H1 (cell line): ENCODE data around the gene CADM2. TPM values are rescaled to one million over a fixed set of nuclear protein-coding genes. Genes with fewer than 3 reads are reported as not detected.

Source experiments
- CTCF ChIA-PET: fragments of 300-600 bp; sonication (Branson Sonifier 250); formaldehyde crosslinking; loops from one replicate; lab custom pipeline; 2021; ENCODE audit not compliant: partially characterized antibody; lab: Charles Lee
- POLR2A ChIA-PET: fragments of 300-600 bp; sonication (Branson Sonifier 250); formaldehyde crosslinking; loops from one replicate; lab custom pipeline; 2021; ENCODE audit warnings: inconsistent platforms; ENCODE audit not compliant: partially characterized antibody; lab: Charles Lee
- DNase-seq, 2 experiments: peaks; one replicate each; pipeline versions ENCODE4 v3.0.0 to v3.0.0-alpha.2; 2010 to 2022; ENCODE audit warnings: low spot score in 2 of 2, low read depth in 1 of 2, mixed read lengths in 1 of 2
- FAIRE-seq: peaks from 2 replicates; lab custom pipeline; 2011; peaks lifted over from hg19 to GRCh38; lab: Jason Lieb, UNC
- H2AFZ ChIP-seq: 2 replicates; pipeline ENCODE4 v1.8.1; 2012; ENCODE audit warnings: low read length, inconsistent platforms
- H2AK5ac ChIP-seq: 2 replicates; pipeline ENCODE4 v1.6.1; 2013; ENCODE audit warnings: low read depth, low read length
- H2BK120ac ChIP-seq: replicated peaks from 2 replicates; pipeline ENCODE3; 2013; ENCODE audit warnings: low read depth, low read length, inconsistent platforms
- H2BK12ac ChIP-seq: 2 replicates; pipeline ENCODE4 v1.6.1; 2013; ENCODE audit warnings: low read depth, low read length
- H2BK15ac ChIP-seq: 2 replicates; pipeline ENCODE4 v1.6.1; 2013; ENCODE audit warnings: low read length
- H2BK20ac ChIP-seq: 2 replicates; pipeline ENCODE4 v1.6.1; 2013; ENCODE audit warnings: low read length
- H2BK5ac ChIP-seq: 2 replicates; pipeline ENCODE4 v1.6.1; 2013; ENCODE audit warnings: low read depth, low read length
- H3K14ac ChIP-seq: 2 replicates; pipeline ENCODE4 v1.6.1; 2013; ENCODE audit warnings: inconsistent platforms; ENCODE audit not compliant: insufficient read length
- H3K18ac ChIP-seq: 2 replicates; pipeline ENCODE4 v1.6.1; 2013; ENCODE audit warnings: low read length; ENCODE audit errors: extremely low read depth
- H3K23ac ChIP-seq: 2 replicates; pipeline ENCODE4 v1.6.1; 2013; ENCODE audit warnings: inconsistent platforms; ENCODE audit not compliant: insufficient read length
- H3K23me2 ChIP-seq: 2 replicates; pipeline ENCODE4 v1.6.1; 2013; ENCODE audit warnings: low read depth, low read length
- H3K27ac ChIP-seq: 2 replicates; pipeline ENCODE4 v1.6.1; 2011; ENCODE audit warnings: low read depth, low read length, inconsistent platforms
- H3K27me3 ChIP-seq, 4 experiments: replicated peaks in 1 of 4; 1 replicate in 1 of 4; 2 replicates in 3 of 4; pipeline versions ENCODE4 v1.6.1 to v1.8.1; 2011 to 2013; ENCODE audit warnings: low read length in 3 of 4, mild to moderate bottlenecking in 3 of 4, inconsistent platforms in 2 of 4, mixed read lengths in 2 of 4, moderate library complexity in 1 of 4; ENCODE audit not compliant: control insufficient read depth in 3 of 4, insufficient read depth in 3 of 4; ENCODE audit errors: extremely low read depth in 1 of 4
- H3K36me3 ChIP-seq, 4 experiments: 2 replicates each; pipeline versions ENCODE4 v1.6.1 to v1.8.1; 2011 to 2013; ENCODE audit warnings: mild to moderate bottlenecking in 4 of 4, low read length in 3 of 4, moderate library complexity in 2 of 4, control low read depth in 1 of 4, inconsistent platforms in 1 of 4; ENCODE audit not compliant: insufficient read depth in 4 of 4, control insufficient read depth in 2 of 4
- H3K4ac ChIP-seq: replicated peaks from 2 replicates; pipeline ENCODE3; 2013; ENCODE audit warnings: low read length, low read depth, mixed read lengths, inconsistent platforms; ENCODE audit not compliant: insufficient read length
- H3K4me1 ChIP-seq, 4 experiments: replicated peaks in 1 of 4; 1 replicate in 1 of 4; 2 replicates in 3 of 4; pipeline versions ENCODE4 v1.6.1 to v1.8.1; 2011 to 2013; ENCODE audit warnings: low read length in 3 of 4, inconsistent platforms in 2 of 4, mixed read lengths in 1 of 4; ENCODE audit not compliant: insufficient read depth in 4 of 4, control insufficient read depth in 3 of 4
- H3K4me2 ChIP-seq, 2 experiments: 2 replicates each; pipeline versions ENCODE4 v1.6.1 to v1.8.1; 2011 to 2013; ENCODE audit warnings: low read depth in 2 of 2, low read length in 2 of 2, control low read depth in 1 of 2, inconsistent platforms in 1 of 2, mild to moderate bottlenecking in 1 of 2; ENCODE audit not compliant: insufficient read depth in 1 of 2
- H3K4me3 ChIP-seq, 4 experiments: fragments of 200-600, 300-600 bp in 1 of 4; sonication (generic), shearing (Covaris generic), sonication (Bioruptor Twin) in 1 of 4; 2 replicates each; pipeline versions ENCODE4 v1.5.1 to v1.8.1; 2011 to 2016; ENCODE audit warnings: low read length in 4 of 4, low read depth in 3 of 4, control low read depth in 2 of 4, inconsistent platforms in 2 of 4, mild to moderate bottlenecking in 2 of 4, mixed read lengths in 1 of 4, moderate library complexity in 1 of 4; ENCODE audit not compliant: insufficient read depth in 2 of 4; ENCODE audit errors: extremely low read depth in 1 of 4
- H3K56ac ChIP-seq: replicated peaks from 2 replicates; pipeline ENCODE3; 2013; ENCODE audit warnings: low read depth, mild to moderate bottlenecking, mixed read lengths, low read length, inconsistent platforms; ENCODE audit not compliant: insufficient read length
- H3K79me1 ChIP-seq: 2 replicates; pipeline ENCODE4 v1.6.1; 2013; ENCODE audit warnings: low read depth, low read length, control low read depth
- H3K79me2 ChIP-seq, 2 experiments: 2 replicates each; pipeline versions ENCODE4 v1.6.1 to v1.8.1; 2012 to 2013; ENCODE audit warnings: low read length in 2 of 2, mild to moderate bottlenecking in 2 of 2, inconsistent platforms in 1 of 2; ENCODE audit not compliant: insufficient read depth in 2 of 2, control insufficient read depth in 1 of 2
- H3K9ac ChIP-seq, 4 experiments: replicated peaks in 1 of 4; 1 replicate in 1 of 4; 2 replicates in 3 of 4; pipeline versions ENCODE4 v1.6.1 to v1.8.1; 2011 to 2013; ENCODE audit warnings: low read depth in 3 of 4, low read length in 3 of 4, control low read depth in 2 of 4, mild to moderate bottlenecking in 2 of 4, moderate library complexity in 2 of 4, inconsistent platforms in 1 of 4; ENCODE audit errors: extremely low read depth in 1 of 4
- H3K9me3 ChIP-seq, 2 experiments: 2 replicates each; pipeline versions ENCODE4 v1.6.1 to v1.8.1; 2012 to 2013; ENCODE audit warnings: mild to moderate bottlenecking in 2 of 2, moderate library complexity in 2 of 2, control low read depth in 1 of 2, inconsistent platforms in 1 of 2, low read depth in 1 of 2, low read length in 1 of 2, mixed read lengths in 1 of 2; ENCODE audit not compliant: insufficient read depth in 2 of 2
- H4K20me1 ChIP-seq, 2 experiments: replicated peaks in 1 of 2; 2 replicates each; pipeline versions ENCODE3 to v1.8.1; 2011 to 2013; ENCODE audit warnings: inconsistent platforms in 2 of 2, low read length in 2 of 2, mild to moderate bottlenecking in 1 of 2; ENCODE audit not compliant: insufficient read depth in 2 of 2, control insufficient read depth in 1 of 2
- H4K5ac ChIP-seq: 2 replicates; pipeline ENCODE4 v1.6.1; 2013; ENCODE audit warnings: low read length, low read depth, mixed read lengths, inconsistent platforms; ENCODE audit not compliant: insufficient read length
- H4K8ac ChIP-seq: 2 replicates; pipeline ENCODE4 v1.8.0; 2013; ENCODE audit warnings: mild to moderate bottlenecking, moderate library complexity, low read length, inconsistent platforms; ENCODE audit not compliant: insufficient read depth; ENCODE audit errors: extremely low read depth
- H4K91ac ChIP-seq: replicated peaks from 2 replicates; pipeline ENCODE3; 2013; ENCODE audit warnings: low read length, mixed read lengths, inconsistent platforms; ENCODE audit not compliant: insufficient read length
- CBX8 ChIP-seq: fragments of 300-800, 300-1000 bp; sonication (generic); IDR thresholded peaks from 2 replicates; pipeline ENCODE4 v1.7.1; 2016; ENCODE audit warnings: low read depth, low read length, borderline replicate concordance
- CEBPB ChIP-seq: IDR thresholded peaks from 2 replicates; pipeline ENCODE4 v1.6.1; 2012; ENCODE audit warnings: low read depth, low read length
- FOSL1 ChIP-seq: IDR thresholded peaks from 2 replicates; pipeline ENCODE4 v1.6.1; 2011; ENCODE audit warnings: mild to moderate bottlenecking, low read depth, low read length, moderate library complexity; ENCODE audit not compliant: insufficient read depth
- MAFK ChIP-seq: IDR thresholded peaks from 2 replicates; pipeline ENCODE4 v1.6.1; 2012; ENCODE audit warnings: low read depth, mild to moderate bottlenecking, improper control_type of control experiment, low read length
- PHF8 ChIP-seq: fragments of 200-600 bp; sonication (generic); conservative IDR thresholded peaks from 2 replicates; pipeline ENCODE4 v1.7.1; 2012; ENCODE audit warnings: low read depth, mild to moderate bottlenecking, inconsistent platforms, low read length, moderate library complexity
- SIN3A ChIP-seq, 2 experiments: IDR thresholded peaks in 1 of 2; conservative IDR thresholded peaks in 1 of 2; 2 replicates each; pipeline ENCODE4 v1.6.1; 2011 to 2012; ENCODE audit warnings: low read length in 2 of 2, improper control_type of control experiment in 1 of 2, low read depth in 1 of 2, mild to moderate bottlenecking in 1 of 2
- SIX5 ChIP-seq: IDR thresholded peaks from 2 replicates; pipeline ENCODE4 v1.6.1; 2011; ENCODE audit warnings: mild to moderate bottlenecking, low read depth, low read length
- SP2 ChIP-seq: IDR thresholded peaks from 2 replicates; pipeline ENCODE4 v1.6.1; 2012; ENCODE audit warnings: mild to moderate bottlenecking, low read length, inconsistent platforms
- SUZ12 ChIP-seq: fragments of 200-600 bp; sonication (generic); IDR thresholded peaks from 2 replicates; pipeline ENCODE4 v1.6.1; 2012; ENCODE audit warnings: mild to moderate bottlenecking, inconsistent platforms, low read length, moderate library complexity, mixed read lengths
- TAF1 ChIP-seq: IDR thresholded peaks from 2 replicates; pipeline ENCODE4 v1.6.1; 2011; ENCODE audit warnings: mild to moderate bottlenecking, low read depth, low read length
- TCF12 ChIP-seq: IDR thresholded peaks from 2 replicates; pipeline ENCODE4 v1.6.1; 2011; ENCODE audit warnings: low read depth, mild to moderate bottlenecking, low read length
- TEAD4 ChIP-seq: IDR thresholded peaks from 2 replicates; pipeline ENCODE4 v1.6.1; 2012; ENCODE audit warnings: low read depth, low read length, inconsistent platforms, mixed read lengths
- YY1 ChIP-seq: IDR thresholded peaks from 2 replicates; pipeline ENCODE4 v1.6.1; 2011; ENCODE audit warnings: low read depth, mild to moderate bottlenecking, low read length
- ZNF274 ChIP-seq: IDR thresholded peaks from 2 replicates; pipeline ENCODE4 v1.7.0; 2012; ENCODE audit warnings: low read length, borderline replicate concordance; ENCODE audit errors: extremely low read depth
- WGBS, 2 experiments: shearing (Covaris generic) in 1 of 2; methylation state at CpG; one replicate each; pipeline versions ENCODE4 v1.1.6 to v1.1.7; 2013 to 2015; ENCODE audit warnings: low lambda C conversion rate in 2 of 2, mixed read lengths in 2 of 2, inconsistent platforms in 1 of 2, low coverage in 1 of 2, missing lambda C conversion rate in 1 of 2; ENCODE audit not compliant: insufficient replicate concordance in 2 of 2, insufficient coverage in 1 of 2, insufficient read length in 1 of 2; ENCODE audit errors: extremely low coverage in 1 of 2, missing lambda C conversion rate in 1 of 2; 5-methylcytosine and 5-hydroxymethylcytosine counted together
- polyA plus RNA-seq, 7 experiments: library from polyadenylated mRNA; depleted of rRNA in 3 of 7; stranded (reverse) in 5 of 7; unstranded in 2 of 7; fragments of >200 nt in 5 of 7; fragments of 200-250 nt in 2 of 7; gene quantifications; 1 replicate in 5 of 7; 2 replicates in 1 of 7; 4 replicates in 1 of 7; pipeline versions ENCODE4 v1.2.1 to v1.2.3, GENCODE V29; 2011 to 2013; ENCODE audit warnings: missing spikeins in 2 of 7, mixed read lengths in 2 of 7
- total RNA-seq: library from RNA; stranded (reverse); fragmentation: NEBNext Ultra II Directional; extraction: Animal tissue kit (Norgen Biotek cat#: 25700); gene quantifications from 2 replicates; pipeline ENCODE4 v1.2.1, GENCODE V29; 2021

The CADM2 gene
- total and polyA plus RNA-seq, 2 of the 8 experiments (the other 6 are each of a cell fraction or from before 2014, with no cell fraction given): 14.9 to 20.9 TPM

GRCh38 chr3:85100316-85100715 is 141.5 kb downstream of the CADM2 start:
- Histone ChIP-seq H3K56ac (no peak overlapping the region), H3K9me3 (no peaks in the 10 kb centered on the region), H3K9ac (no peak overlapping the region), H2AFZ (no peak overlapping the region), H3K4me1 (0 out of 7 replicates have a peak, but pooled peaks cover 0 to 2% (median 0%) of the 10 kb centered on the region in 4 experiments), H3K4me2 (no peak overlapping the region), H3K27me3 (no peaks in the 10 kb centered on the region), H4K91ac (no peak overlapping the region), H3K36me3 (no peaks in the 10 kb centered on the region), H3K79me1 (no peaks in the 10 kb centered on the region), H4K8ac (no peak overlapping the region), H2BK120ac (no peak overlapping the region), H2BK15ac (no peak overlapping the region), H2BK12ac (no peak overlapping the region), H3K23me2 (no peaks in the 10 kb centered on the region), H2BK5ac (no peak overlapping the region), H4K5ac (no peak overlapping the region), H3K18ac (no peak overlapping the region), H4K20me1 (no peaks in the 10 kb centered on the region), H3K4ac (no peak overlapping the region), H3K14ac (no peak overlapping the region), H3K4me3 (no peak overlapping the region), H2BK20ac (no peak overlapping the region), H3K79me2 (no peaks in the 10 kb centered on the region), H3K27ac (no peak overlapping the region), H2AK5ac (no peak overlapping the region), H3K23ac (no peak overlapping the region)
- TF ChIP-seq CBX8: no peak
- TF ChIP-seq PHF8: no peak
- no peak for TF ChIP-seq TAF1
- TF ChIP-seq ZNF274: no peak
- TF ChIP-seq TEAD4: no peak
- no peak for TF ChIP-seq SUZ12
- no peak for TF ChIP-seq MAFK
- TF ChIP-seq SIN3A (conservative IDR thresholded peaks at IDR 0.05 in 1 of 2, IDR thresholded peaks at IDR 0.05 in 1 of 2; ENCODE audit: low read depth in 1 of 2, low read length in 2 of 2): no peak
- TF ChIP-seq FOSL1: no peak
- no peak for TF ChIP-seq TCF12
- no peak for TF ChIP-seq SIX5
- TF ChIP-seq CEBPB: no peak
- TF ChIP-seq SP2: no peak
- no peak for TF ChIP-seq YY1
- ChIA-PET POLR2A (no interaction called here), CTCF (interaction anchor here (0.7 kb wide), 1 partner anchor 13 kb away, joined by 3 read pairs; no protein-coding TSS in a partner anchor)
- 84% methylated on average over 2 of the region's 2 CpGs; no CpG with 5 or more reads in 1 of the 2 experiments for WGBS, 2 experiments
- no peak for DNase-seq
- FAIRE-seq: no peak
